Activated CD8-positive, alpha-beta T cell treated with anti-CD3 and anti-CD28 coated beads for 36 hours (primary cell): ENCODE results near the gene FILIP1L. TPM values are rescaled to one million over a fixed set of nuclear protein-coding genes. Genes with fewer than 3 reads are reported as not detected.

ENCODE experiments used
- ATAC-seq: fragments of 200-7000 bp; cut with Tn5 transposase; one replicate; pipeline ENCODE4 v1.10.0; 2021; ENCODE audit warnings: mild to moderate bottlenecking, moderate library complexity
- CTCF ChIA-PET: fragments of 350-600 bp; sonication (Branson Sonifier 250); formaldehyde crosslinking; loops from one replicate; lab custom pipeline; 2021; ENCODE audit warnings: antibody characterized with exemption; lab: Charles Lee
- POLR2A ChIA-PET: fragments of 350-600 bp; sonication (Branson Sonifier 250); formaldehyde crosslinking; loops from one replicate; lab custom pipeline; 2021; ENCODE audit warnings: antibody characterized with exemption; lab: Charles Lee
- DNase-seq: peaks from one replicate; pipeline ENCODE4 v3.0.0-alpha.2; 2020
- H3K27ac Mint-ChIP-seq: one replicate; pipeline ENCODE4 v1.8.0; 2021; ENCODE audit warnings: mild to moderate bottlenecking, mixed read lengths
- H3K27me3 Mint-ChIP-seq: one replicate; pipeline ENCODE4 v1.8.0; 2021; ENCODE audit warnings: mixed read lengths
- H3K36me3 Mint-ChIP-seq: one replicate; pipeline ENCODE4 v1.8.0; 2021; ENCODE audit warnings: low read depth, mixed read lengths
- H3K4me1 Mint-ChIP-seq: one replicate; pipeline ENCODE4 v1.8.0; 2021; ENCODE audit warnings: low read depth, mixed read lengths
- H3K4me3 Mint-ChIP-seq: one replicate; pipeline ENCODE4 v1.8.0; 2021; ENCODE audit warnings: mild to moderate bottlenecking, moderate library complexity, mixed read lengths
- H3K9me3 Mint-ChIP-seq: one replicate; pipeline ENCODE4 v1.8.0; 2021; ENCODE audit warnings: mixed read lengths
- CTCF ChIP-seq: fragments of 200-600 bp; IDR thresholded peaks from one replicate; pipeline ENCODE4 v1.8.0; 2022; ENCODE audit warnings: antibody characterized with exemption, mild to moderate bottlenecking
- intact Hi-C: fragments of 100-400 bp; cut with micrococcal nuclease; formaldehyde crosslinking; loops from one replicate; pipeline ENCODE4 v1.10.0; 2022
- total RNA-seq, 2 experiments: library from RNA; stranded (reverse); gene quantifications; one replicate each; pipeline ENCODE4 v1.2.3, GENCODE V29; 2021

The FILIP1L gene
- total RNA-seq, 2 experiments from 2014 or later = 0.11 to 0.13 TPM

GRCh38 chr3:99864289-99864688 lies 250.0 kb downstream of the FILIP1L start:
- no peak for DNase-seq
- Mint-ChIP-seq H3K36me3 (peaks cover 6% of the 10 kb centered on the region), H3K27ac (no peak overlapping the region), H3K4me3 (no peak overlapping the region), H3K4me1 (peaks cover 33% of the 10 kb centered on the region), H3K27me3 (no peaks in the 10 kb centered on the region), H3K9me3 (no peaks in the 10 kb centered on the region)
- intact Hi-C loops = no loop called here
- POLR2A ChIA-PET = interaction anchor here (0.6 kb wide), 1 partner anchor 14 kb away, joined by 3 read pairs; no protein-coding TSS in a partner anchor
- no peak for ATAC-seq
- no peak for TF ChIP-seq CTCF
- CTCF ChIA-PET = no interaction called here

- H3K4me1 Mint-ChIP-seq = peaks cover 31% of the 10 kb centered on the region
- ChIA-PET CTCF (no interaction called here), POLR2A (interaction anchor here (0.6 kb wide), 1 partner anchor 15 kb away, joined by 3 read pairs; no protein-coding TSS in a partner anchor)
- H3K27ac Mint-ChIP-seq = no peak overlapping the region
- no peak for TF ChIP-seq CTCF
- intact Hi-C loops = no loop called here
- no peak overlapping the region for H3K4me3 Mint-ChIP-seq
- no peaks in the 10 kb centered on the region for H3K9me3 Mint-ChIP-seq
- no peak for ATAC-seq
- H3K27me3 Mint-ChIP-seq = no peaks in the 10 kb centered on the region
- DNase-seq = no peak
- peaks cover 6% of the 10 kb centered on the region for H3K36me3 Mint-ChIP-seq
These were observed 250.7 kb downstream of the FILIP1L start for GRCh38 chr3:99863588-99863987.

GRCh38 chr3:99863002-99863401 lies 251.3 kb downstream of the FILIP1L start:
- Mint-ChIP-seq H3K27ac (no peak overlapping the region), H3K36me3 (peaks cover 6% of the 10 kb centered on the region), H3K27me3 (no peaks in the 10 kb centered on the region), H3K4me1 (peaks cover 26% of the 10 kb centered on the region), H3K9me3 (no peaks in the 10 kb centered on the region), H3K4me3 (no peak overlapping the region)
- POLR2A ChIA-PET = no interaction called here
- intact Hi-C loops = no loop called here
- CTCF ChIA-PET = no interaction called here
- TF ChIP-seq CTCF = no peak
- no peak for ATAC-seq
- DNase-seq = no peak

- no peak overlapping the region for H3K27ac Mint-ChIP-seq
- no peak overlapping the region for H3K4me3 Mint-ChIP-seq
- peaks cover 6% of the 10 kb centered on the region for H3K36me3 Mint-ChIP-seq
- ATAC-seq (no peak), DNase-seq (no peak)
- H3K4me1 Mint-ChIP-seq = peaks cover 19% of the 10 kb centered on the region
- ChIA-PET CTCF (interaction anchor here (0.8 kb wide), 1 partner anchor 30 kb away, joined by 5 read pairs; no protein-coding TSS in a partner anchor), POLR2A (no interaction called here)
- no peak for TF ChIP-seq CTCF
- no peaks in the 10 kb centered on the region for H3K27me3 Mint-ChIP-seq
- H3K9me3 Mint-ChIP-seq = no peaks in the 10 kb centered on the region
- intact Hi-C loops = no loop called here
These were observed 252.1 kb downstream of the FILIP1L start for GRCh38 chr3:99862208-99862607.

- ChIA-PET CTCF (interaction anchor here (1.2 kb wide), 1 partner anchor 10 kb away, joined by 4 read pairs; no protein-coding TSS in a partner anchor), POLR2A (no interaction called here)
- no peak for ATAC-seq
- intact Hi-C loops = no loop called here
- no peak for TF ChIP-seq CTCF
- Mint-ChIP-seq H3K9me3 (no peaks in the 10 kb centered on the region), H3K27me3 (no peaks in the 10 kb centered on the region), H3K4me3 (no peak overlapping the region), H3K4me1 (peaks cover 11% of the 10 kb centered on the region), H3K27ac (no peak overlapping the region), H3K36me3 (peaks cover 10% of the 10 kb centered on the region)
- DNase-seq = no peak
These were observed 253.1 kb downstream of the FILIP1L start for GRCh38 chr3:99861216-99861615.
